GM18870 (cell line): ENCODE data around the gene LDLRAD4.
A peak's percentile ranks its signal among the peaks of the same experiment; 100 is the strongest.
"Not testable (repeated sequence)": the region's sequence is repeated elsewhere in the genome, so short reads cannot be mapped to it uniquely, and the experiment has no call there.

Experiments used
- ATAC-seq: cut with Tn5 transposase; IDR thresholded peaks from one replicate; pipeline ENCODE4 v1.9.1; 2021; ENCODE audit warnings: moderate library complexity; ENCODE audit not compliant: unreplicated experiment

The LDLRAD4 gene

GRCh38 chr18:13606604-13607254, 388.2 kb downstream of the LDLRAD4 start:
- ATAC-seq: no peak

- ATAC-seq: not testable (repeated sequence)
Observed at GRCh38 chr18:13608024-13608562, 389.5 kb downstream of the LDLRAD4 start.

GRCh38 chr18:13608791-13609532, 390.4 kb downstream of the LDLRAD4 start:
- no peak for ATAC-seq

GRCh38 chr18:13610555-13611141, 392.1 kb downstream of the LDLRAD4 start:
- no peak for ATAC-seq

- peak; percentile 27 for ATAC-seq
Observed at GRCh38 chr18:13611142-13611600, 392.6 kb downstream of the LDLRAD4 start.

- ATAC-seq: no peak
Observed at GRCh38 chr18:13611601-13612195, 393.1 kb downstream of the LDLRAD4 start.

- peak; percentile 63 for ATAC-seq
Observed at GRCh38 chr18:13612196-13612997, 393.8 kb downstream of the LDLRAD4 start.

- no peak for ATAC-seq
Observed at GRCh38 chr18:13613099-13613498, 394.5 kb downstream of the LDLRAD4 start.

GRCh38 chr18:13613591-13614501, 395.3 kb downstream of the LDLRAD4 start:
- ATAC-seq: no peak

GRCh38 chr18:13614641-13615288, 396.2 kb downstream of the LDLRAD4 start:
- no peak for ATAC-seq

GRCh38 chr18:13615432-13615861, 396.9 kb downstream of the LDLRAD4 start:
- no peak for ATAC-seq

- no peak for ATAC-seq
Observed at GRCh38 chr18:13616041-13616440, 397.5 kb downstream of the LDLRAD4 start.

GRCh38 chr18:13616525-13617035, 398.0 kb downstream of the LDLRAD4 start:
- no peak for ATAC-seq

GRCh38 chr18:13617826-13618515, 399.4 kb downstream of the LDLRAD4 start:
- no peak for ATAC-seq

- no peak for ATAC-seq
Observed at GRCh38 chr18:13618760-13619438, 400.3 kb downstream of the LDLRAD4 start.

GRCh38 chr18:13619505-13620205, 401.1 kb downstream of the LDLRAD4 start:
- no peak for ATAC-seq

- no peak for ATAC-seq
Observed at GRCh38 chr18:13620206-13620672, 401.7 kb downstream of the LDLRAD4 start.
